ENCODE results near the gene RMC1.

DNA sequence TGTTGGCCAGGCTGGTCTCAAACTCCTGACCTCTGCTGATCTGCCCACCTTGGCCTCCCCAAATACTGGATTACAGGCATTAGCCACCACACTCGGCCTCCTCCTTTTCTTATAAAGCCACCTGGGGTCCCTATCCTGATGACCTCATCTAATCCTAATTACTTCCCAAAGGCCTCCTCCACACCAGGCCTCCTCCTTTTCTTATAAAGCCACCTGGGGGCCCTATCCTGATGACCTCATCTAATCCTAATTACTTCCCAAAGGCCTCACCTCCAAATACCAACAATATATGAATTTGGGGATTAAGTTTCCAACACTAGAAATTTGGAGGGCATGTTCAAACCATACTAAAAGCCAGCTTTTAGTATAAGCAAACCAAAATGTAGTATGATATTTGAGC, 9.7 kb upstream of the RMC1 start:
- TF ChIP-seq, protein P1, sequence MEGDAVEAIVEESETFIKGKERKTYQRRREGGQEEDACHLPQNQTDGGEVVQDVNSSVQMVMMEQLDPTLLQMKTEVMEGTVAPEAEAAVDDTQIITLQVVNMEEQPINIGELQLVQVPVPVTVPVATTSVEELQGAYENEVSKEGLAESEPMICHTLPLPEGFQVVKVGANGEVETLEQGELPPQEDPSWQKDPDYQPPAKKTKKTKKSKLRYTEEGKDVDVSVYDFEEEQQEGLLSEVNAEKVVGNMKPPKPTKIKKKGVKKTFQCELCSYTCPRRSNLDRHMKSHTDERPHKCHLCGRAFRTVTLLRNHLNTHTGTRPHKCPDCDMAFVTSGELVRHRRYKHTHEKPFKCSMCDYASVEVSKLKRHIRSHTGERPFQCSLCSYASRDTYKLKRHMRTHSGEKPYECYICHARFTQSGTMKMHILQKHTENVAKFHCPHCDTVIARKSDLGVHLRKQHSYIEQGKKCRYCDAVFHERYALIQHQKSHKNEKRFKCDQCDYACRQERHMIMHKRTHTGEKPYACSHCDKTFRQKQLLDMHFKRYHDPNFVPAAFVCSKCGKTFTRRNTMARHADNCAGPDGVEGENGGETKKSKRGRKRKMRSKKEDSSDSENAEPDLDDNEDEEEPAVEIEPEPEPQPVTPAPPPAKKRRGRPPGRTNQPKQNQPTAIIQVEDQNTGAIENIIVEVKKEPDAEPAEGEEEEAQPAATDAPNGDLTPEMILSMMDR (IDR thresholded peaks at IDR 0.05), result no peak
- TF ChIP-seq POLR2A (IDR thresholded peaks at IDR 0.05), result no peak
- TF ChIP-seq EP300 (IDR thresholded peaks at IDR 0.05), result no peak
